ENCODE results near the gene TESK2. TPM values are rescaled to one million over a fixed set of nuclear protein-coding genes. Genes with fewer than 3 reads are reported as not detected.
A peak's percentile ranks its signal among the peaks of the same experiment; 100 is the strongest.

Gene TESK2
- total RNA-seq, 1 donor from 2014 or later: 13.5 TPM

GRCh38 chr1:45410850-45411509 is 80.0 kb downstream of the TESK2 start:
- Histone ChIP-seq H3K4me1 (peaks cover 18% of the 10 kb centered on the region), H3K27ac (peak overlapping the region; percentile 68), H3K27me3 (no peaks in the 10 kb centered on the region), H3K36me3 (no peaks in the 10 kb centered on the region), H3K9me3 (no peaks in the 10 kb centered on the region), H3K4me3 (no peak overlapping the region)
- DNase-seq (ENCODE audit: extremely low spot score in 2 of 2): no peak
- TF ChIP-seq, protein P1, sequence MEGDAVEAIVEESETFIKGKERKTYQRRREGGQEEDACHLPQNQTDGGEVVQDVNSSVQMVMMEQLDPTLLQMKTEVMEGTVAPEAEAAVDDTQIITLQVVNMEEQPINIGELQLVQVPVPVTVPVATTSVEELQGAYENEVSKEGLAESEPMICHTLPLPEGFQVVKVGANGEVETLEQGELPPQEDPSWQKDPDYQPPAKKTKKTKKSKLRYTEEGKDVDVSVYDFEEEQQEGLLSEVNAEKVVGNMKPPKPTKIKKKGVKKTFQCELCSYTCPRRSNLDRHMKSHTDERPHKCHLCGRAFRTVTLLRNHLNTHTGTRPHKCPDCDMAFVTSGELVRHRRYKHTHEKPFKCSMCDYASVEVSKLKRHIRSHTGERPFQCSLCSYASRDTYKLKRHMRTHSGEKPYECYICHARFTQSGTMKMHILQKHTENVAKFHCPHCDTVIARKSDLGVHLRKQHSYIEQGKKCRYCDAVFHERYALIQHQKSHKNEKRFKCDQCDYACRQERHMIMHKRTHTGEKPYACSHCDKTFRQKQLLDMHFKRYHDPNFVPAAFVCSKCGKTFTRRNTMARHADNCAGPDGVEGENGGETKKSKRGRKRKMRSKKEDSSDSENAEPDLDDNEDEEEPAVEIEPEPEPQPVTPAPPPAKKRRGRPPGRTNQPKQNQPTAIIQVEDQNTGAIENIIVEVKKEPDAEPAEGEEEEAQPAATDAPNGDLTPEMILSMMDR (IDR thresholded peaks at IDR 0.05): no peak
- TF ChIP-seq POLR2A (IDR thresholded peaks at IDR 0.05): no peak
- no peak for TF ChIP-seq POLR2AphosphoS5 (IDR thresholded peaks at IDR 0.05; ENCODE audit: insufficient read depth in 1 of 2, low read depth in 1 of 2)
- intact Hi-C loops (cut with DNase I): no loop called here

DNA sequence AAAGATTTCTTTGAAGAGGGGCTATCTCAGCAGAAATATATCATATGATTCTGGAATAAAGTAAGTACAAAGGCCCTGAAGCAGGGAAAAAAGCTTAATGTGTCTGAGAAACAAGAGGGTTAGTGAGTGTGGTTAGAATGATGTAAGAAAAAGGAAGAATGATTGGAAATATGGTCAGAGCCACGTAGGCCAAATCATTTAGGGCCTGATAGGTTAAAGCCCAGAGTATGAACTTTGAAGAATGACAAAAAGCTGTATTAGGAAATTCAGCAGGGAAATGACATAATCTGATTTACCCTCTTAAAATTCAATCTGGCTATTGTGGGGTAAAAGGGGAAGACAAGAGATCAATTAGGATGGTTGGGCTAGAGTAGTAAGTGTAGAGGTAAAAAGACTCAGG is 81.7 kb downstream of the TESK2 start:
- no peak for DNase-seq (ENCODE audit: extremely low spot score in 2 of 2)

GRCh38 chr1:45407629-45408287 is 83.2 kb downstream of the TESK2 start:
- TF ChIP-seq POLR2A (IDR thresholded peaks at IDR 0.05): no peak
- no peak for TF ChIP-seq POLR2AphosphoS5 (IDR thresholded peaks at IDR 0.05; ENCODE audit: insufficient read depth in 1 of 2, low read depth in 1 of 2)
- TF ChIP-seq, protein P1 (IDR thresholded peaks at IDR 0.05): no peak
- Histone ChIP-seq H3K27me3 (no peaks in the 10 kb centered on the region), H3K4me1 (peaks cover 9% of the 10 kb centered on the region), H3K9me3 (no peaks in the 10 kb centered on the region), H3K36me3 (no peaks in the 10 kb centered on the region), H3K4me3 (no peak overlapping the region), H3K27ac (no peak overlapping the region)
- intact Hi-C loops (cut with DNase I): no loop called here
- no peak for DNase-seq (ENCODE audit: extremely low spot score in 2 of 2)

More for the DNA sequence above, 81.7 kb downstream of the TESK2 start:
- intact Hi-C loops (cut with DNase I): no loop called here
- H3K27me3 ChIP-seq: no peaks in the 10 kb centered on the region
- peaks cover 18% of the 10 kb centered on the region for H3K4me1 ChIP-seq
- H3K27ac ChIP-seq: no peak overlapping the region
- no peaks in the 10 kb centered on the region for H3K9me3 ChIP-seq
- no peaks in the 10 kb centered on the region for H3K36me3 ChIP-seq
- no peak for TF ChIP-seq POLR2AphosphoS5 (IDR thresholded peaks at IDR 0.05; ENCODE audit: insufficient read depth in 1 of 2, low read depth in 1 of 2)
- TF ChIP-seq, protein P1 (IDR thresholded peaks at IDR 0.05): no peak
- no peak for TF ChIP-seq POLR2A (IDR thresholded peaks at IDR 0.05)
- H3K4me3 ChIP-seq: no peak overlapping the region

DNA sequence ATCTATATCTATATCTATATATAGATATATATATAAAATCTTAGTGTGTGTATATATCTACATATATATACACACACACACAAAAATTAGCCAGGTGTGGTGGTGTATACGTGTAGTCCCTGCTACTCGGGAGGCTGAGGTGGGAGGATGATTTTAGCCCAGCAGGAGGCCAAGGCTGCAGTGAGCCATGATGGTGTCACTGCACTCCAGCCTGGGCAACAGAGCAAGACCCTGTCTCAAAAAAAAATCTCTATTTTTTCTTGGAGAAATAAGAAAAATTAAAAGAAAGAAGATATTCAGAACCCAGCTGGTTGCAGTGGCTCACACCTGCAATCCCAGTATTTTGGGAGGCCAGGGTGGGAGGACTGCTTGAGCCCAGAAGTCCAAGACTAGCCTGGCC is 85.3 kb downstream of the TESK2 start:
- no peaks in the 10 kb centered on the region for H3K36me3 ChIP-seq
- no peaks in the 10 kb centered on the region for H3K27me3 ChIP-seq
- no peaks in the 10 kb centered on the region for H3K4me1 ChIP-seq
- DNase-seq (ENCODE audit: extremely low spot score in 2 of 2): no peak
- no peak overlapping the region for H3K27ac ChIP-seq
- no peaks in the 10 kb centered on the region for H3K9me3 ChIP-seq
- intact Hi-C loops (cut with DNase I): no loop called here
- no peak overlapping the region for H3K4me3 ChIP-seq
- TF ChIP-seq POLR2AphosphoS5 (IDR thresholded peaks at IDR 0.05; ENCODE audit: insufficient read depth in 1 of 2, low read depth in 1 of 2): no peak
- no peak for TF ChIP-seq POLR2A (IDR thresholded peaks at IDR 0.05)
- TF ChIP-seq, protein P1 (IDR thresholded peaks at IDR 0.05): no peak

DNA sequence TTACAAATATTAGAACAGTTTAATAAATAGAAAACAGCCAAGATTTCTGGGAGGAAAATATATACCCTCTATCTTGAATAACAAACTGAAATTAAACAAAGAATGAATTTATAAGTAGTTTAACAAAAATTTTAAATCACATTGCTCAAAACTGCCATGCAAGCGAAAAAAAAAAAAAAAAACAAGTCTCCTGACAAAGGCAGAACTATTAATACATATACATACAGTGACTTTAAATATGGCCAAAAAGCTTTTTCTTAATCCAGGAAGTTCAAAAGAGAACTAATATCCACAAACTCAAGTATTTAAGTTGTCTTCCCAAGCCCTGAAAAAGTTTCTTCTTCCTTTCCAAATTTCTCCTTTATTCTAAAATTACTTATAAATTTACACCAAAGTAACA is 87.2 kb downstream of the TESK2 start:
- no peaks in the 10 kb centered on the region for H3K27me3 ChIP-seq
- no peaks in the 10 kb centered on the region for H3K4me1 ChIP-seq
- H3K4me3 ChIP-seq: no peak overlapping the region
- intact Hi-C loops (cut with DNase I): no loop called here
- no peak for DNase-seq (ENCODE audit: extremely low spot score in 2 of 2)
- H3K36me3 ChIP-seq: no peaks in the 10 kb centered on the region
- H3K27ac ChIP-seq: peak overlapping the region; percentile 42
- TF ChIP-seq, protein P1 (IDR thresholded peaks at IDR 0.05): no peak
- TF ChIP-seq POLR2AphosphoS5 (IDR thresholded peaks at IDR 0.05; ENCODE audit: insufficient read depth in 1 of 2, low read depth in 1 of 2) (no peak), POLR2A (IDR thresholded peaks at IDR 0.05) (no peak)
- no peaks in the 10 kb centered on the region for H3K9me3 ChIP-seq
